ENCODE measurements around the gene SYNE1.

- TF ChIP-seq CTCF (IDR thresholded peaks at IDR 0.05 in 4 of 5, conservative IDR thresholded peaks at IDR 0.05 in 1 of 5) (no peak), POLR2A (IDR thresholded peaks at IDR 0.05) (no peak)
Observed at GRCh38 chr6:152310371-152310954, 326.7 kb downstream of the SYNE1 start.
